GM03348 (cell line): Measurements from ENCODE around the gene CROCC2.
"Not testable (repeated sequence)": the region's sequence is repeated elsewhere in the genome, so short reads cannot be mapped to it uniquely, and the experiment has no call there.

Source experiments
- DNase-seq: peaks from one replicate; pipeline ENCODE4 v3.0.0; 2012; ENCODE audit warnings: low spot score

Gene CROCC2

GRCh38 chr2:240966906-240967680, 61.0 kb downstream of the CROCC2 start:
- DNase-seq: no peak

DNA sequence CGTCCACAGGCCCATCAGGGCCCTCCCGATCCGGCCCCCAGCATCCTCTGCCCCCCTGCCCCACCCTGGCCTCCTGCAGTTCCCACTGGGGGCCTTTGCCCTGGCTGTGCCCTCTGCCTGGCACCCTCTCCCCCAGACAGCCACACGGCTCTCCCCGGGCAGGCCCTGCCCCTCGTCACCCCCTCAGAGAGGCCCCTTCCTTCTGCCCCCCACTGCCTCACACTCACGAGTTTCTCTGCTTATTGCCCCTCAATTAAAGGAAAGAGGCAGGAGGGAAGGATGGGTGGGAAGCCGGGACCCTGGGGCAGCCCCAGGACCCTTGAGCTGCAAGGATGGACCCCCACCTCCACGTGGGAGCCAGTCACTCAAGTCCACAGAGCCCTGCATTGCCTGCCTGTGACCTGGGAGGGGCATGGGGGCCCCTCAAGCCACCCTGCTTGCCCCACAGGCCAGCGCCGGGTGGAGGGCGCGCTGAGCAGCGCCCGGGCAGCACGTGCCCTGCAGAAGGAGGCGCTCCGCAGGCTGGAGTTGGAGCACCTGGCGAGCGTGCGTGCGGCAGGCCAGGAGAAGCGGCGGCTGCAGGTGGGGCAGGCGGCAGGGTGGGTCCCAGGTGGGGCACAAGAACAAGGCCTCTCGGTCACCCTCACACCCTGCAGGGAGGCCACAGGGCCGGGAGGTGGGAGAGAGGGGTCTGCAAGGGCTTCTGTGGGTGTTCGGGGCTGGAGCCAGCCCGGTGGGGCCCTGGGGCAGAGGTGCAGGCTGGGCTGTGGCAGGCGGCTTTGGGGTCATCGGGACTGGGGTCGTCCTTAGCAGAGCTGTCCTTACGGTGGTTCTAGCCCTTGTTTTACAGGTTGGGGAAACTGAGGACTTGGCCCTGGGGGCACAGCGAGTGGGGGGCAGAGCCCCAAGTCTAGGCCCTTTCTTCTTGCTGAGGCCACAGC, 61.8 kb downstream of the CROCC2 start:
- no peak for DNase-seq

GRCh38 chr2:240968731-240969624, 62.8 kb downstream of the CROCC2 start:
- DNase-seq: no peak

- no peak for DNase-seq
Measured at GRCh38 chr2:240970104-240970503, 64.0 kb downstream of the CROCC2 start.

DNA sequence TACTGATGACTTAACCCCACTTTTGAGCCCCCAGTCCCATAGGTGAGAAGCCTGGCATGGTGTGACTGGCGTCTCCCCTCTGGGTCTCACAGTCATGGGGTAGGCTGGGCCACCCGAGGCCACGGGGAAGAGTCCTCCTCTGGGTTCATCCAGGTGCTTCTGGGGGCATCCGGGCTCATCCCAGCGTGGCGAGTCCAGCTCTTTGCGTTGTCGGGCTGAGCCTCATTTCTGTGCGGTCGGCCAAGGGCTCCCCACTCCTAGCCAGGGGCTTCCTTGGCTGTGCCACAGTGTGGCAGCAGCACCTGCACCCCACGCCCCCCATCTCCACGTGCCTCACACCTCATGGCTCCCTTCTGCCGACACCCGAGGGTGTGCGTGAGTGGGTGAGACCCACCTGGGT, 64.7 kb downstream of the CROCC2 start:
- DNase-seq: no peak

GRCh38 chr2:240972201-240972600, 66.1 kb downstream of the CROCC2 start:
- no peak for DNase-seq

- peak; percentile 74 for DNase-seq
Measured at GRCh38 chr2:240972636-240973521, 66.7 kb downstream of the CROCC2 start.

DNA sequence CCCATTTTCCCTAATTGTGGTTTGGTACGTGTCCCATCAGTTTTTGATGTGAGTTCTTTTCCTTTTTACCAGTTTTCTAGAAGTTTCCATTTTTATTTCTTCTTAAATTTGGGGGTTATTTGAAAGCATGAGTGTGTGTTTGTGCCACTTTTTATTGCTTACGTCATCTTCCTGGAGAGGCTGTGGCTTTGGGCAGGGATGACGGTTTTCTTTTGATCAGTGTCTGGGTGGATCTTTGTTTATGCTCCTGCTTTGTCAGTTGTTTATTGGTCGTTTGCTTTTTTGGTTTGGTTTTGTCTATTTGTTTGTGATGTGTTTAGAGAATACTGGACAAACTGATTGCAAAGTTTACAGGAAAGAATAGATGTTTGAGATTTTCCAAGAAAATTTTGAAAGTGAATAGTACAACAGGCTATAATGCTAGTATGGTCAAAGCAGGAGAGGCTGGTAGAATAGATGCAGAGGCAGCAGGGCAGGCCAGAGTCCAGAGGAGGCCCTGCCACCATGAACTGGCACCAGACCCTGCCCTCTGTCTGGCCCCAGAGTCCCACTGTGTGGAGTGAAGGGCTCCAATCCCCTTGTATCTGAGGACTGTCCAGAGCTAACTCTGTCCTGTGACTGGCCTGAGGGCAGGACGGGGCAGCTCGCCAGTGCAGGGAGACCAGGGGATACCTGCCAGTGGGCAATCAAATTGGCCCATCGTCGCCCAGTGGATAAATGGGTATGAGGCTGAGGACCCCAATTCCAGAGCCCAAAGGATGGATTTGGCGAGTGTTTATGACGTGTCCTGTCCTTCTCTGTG, 68.8 kb downstream of the CROCC2 start:
- no peak for DNase-seq

GRCh38 chr2:240975903-240976302, 69.8 kb downstream of the CROCC2 start:
- not testable (repeated sequence) for DNase-seq

DNA sequence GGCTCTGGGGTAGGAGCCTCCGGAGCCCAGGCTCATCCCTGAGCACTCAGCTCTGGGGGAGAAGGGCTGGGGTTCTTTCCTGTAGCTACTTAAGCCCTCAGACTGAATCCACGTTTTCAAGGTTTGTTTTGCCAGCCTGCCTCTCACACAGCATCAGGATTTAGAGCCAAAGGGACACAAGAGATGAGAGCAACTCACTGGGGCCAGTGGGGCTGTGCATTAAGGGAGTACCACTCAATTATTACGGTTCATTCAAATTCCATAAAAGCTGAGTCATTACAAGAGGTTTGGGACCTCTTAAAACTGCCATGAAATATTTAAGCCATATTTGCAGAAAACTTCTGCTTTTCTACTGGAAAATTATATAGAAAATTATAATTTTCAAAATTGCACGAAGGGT, 75.1 kb downstream of the CROCC2 start:
- DNase-seq: no peak

- DNase-seq: no peak
Measured at GRCh38 chr2:240981871-240982800, 76.0 kb downstream of the CROCC2 start.

DNA sequence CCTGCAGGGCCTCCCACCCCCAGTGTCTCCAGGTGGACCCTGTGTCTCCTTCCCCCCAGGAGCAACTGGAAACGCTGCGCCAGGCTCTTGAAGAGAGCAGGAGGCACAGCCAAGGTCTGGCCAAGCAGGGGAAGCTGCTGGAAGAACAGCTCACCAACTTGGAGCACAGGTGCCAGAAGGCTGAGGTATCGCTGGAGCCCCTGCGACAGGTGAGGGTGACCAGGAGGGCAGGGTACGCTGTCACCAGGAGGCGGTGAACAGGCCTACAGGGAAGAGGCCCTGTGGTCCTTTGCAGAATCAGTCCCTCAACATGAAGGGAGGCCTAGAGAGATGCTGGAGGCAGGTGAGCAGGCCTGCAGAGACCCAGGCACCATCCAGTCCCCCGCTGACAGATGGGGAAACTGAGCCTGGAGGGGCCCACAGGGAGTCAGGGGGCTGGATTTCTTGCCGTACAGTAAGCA, 76.7 kb downstream of the CROCC2 start:
- no peak for DNase-seq

GRCh38 chr2:240983361-240983995, 77.3 kb downstream of the CROCC2 start:
- DNase-seq: no peak

DNA sequence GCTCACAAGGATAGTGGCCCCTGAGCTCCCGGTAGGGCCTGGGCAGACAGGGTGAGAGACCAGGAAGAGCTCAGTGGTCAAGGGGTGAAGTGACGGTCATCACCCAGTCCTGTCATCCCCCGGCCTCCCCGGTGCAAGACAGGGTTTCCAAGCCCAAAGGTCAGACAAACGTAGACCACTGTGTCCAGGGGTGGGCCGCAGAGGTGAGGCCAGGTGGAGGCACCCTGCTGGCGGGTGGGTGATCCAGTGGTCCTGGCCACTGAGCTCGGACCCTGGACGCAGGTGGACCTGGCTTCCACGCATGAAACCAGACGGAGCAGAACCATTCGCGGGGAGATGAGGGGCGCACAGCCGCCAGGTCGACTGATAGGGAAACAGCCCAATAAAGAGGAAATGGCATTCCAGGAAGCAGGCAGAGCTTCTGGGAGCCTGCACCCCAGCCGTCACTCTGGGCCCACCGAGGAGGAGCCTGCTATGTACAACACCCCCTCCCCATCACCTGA, 77.9 kb downstream of the CROCC2 start:
- no peak for DNase-seq

- no peak for DNase-seq
Measured at GRCh38 chr2:240985881-240986786, 80.0 kb downstream of the CROCC2 start.

DNA sequence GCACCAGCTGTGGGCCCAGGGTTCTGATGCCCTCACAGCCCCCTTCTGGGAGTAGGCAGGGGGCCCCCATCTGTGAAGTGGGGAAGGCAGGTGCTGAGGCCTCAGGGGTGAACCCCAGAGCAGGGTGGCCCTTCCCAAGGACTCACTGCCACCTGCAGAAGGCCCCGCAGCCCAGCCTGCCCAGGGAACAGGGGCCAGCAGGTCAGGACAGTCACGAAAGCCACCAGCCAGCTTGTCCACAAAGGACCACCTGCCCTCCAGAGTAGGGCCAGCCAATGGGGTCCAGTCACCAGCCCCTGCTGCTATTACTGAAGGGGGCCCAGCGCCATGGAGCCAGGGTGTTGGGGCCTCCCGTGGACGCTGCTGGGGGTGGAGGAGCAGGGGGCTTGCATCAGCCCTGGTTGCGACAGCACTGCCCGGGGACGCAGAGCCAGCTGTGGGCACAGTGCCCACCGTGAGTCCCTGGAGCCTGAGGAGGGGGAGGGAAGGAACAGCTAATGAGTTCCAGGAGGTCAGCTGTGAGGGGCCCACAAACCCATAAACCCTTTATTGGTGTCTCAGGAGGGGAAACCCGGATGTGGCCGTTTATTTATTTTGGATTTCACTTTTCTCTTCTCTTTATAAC, 80.8 kb downstream of the CROCC2 start:
- DNase-seq: peak; percentile 81

- DNase-seq: no peak
Measured at GRCh38 chr2:240987588-240987987, 81.5 kb downstream of the CROCC2 start.
